Stromal cell of bone marrow (primary cell): ENCODE measurements around the gene PRIMA1.
"Not testable (repeated sequence)": the region's sequence is repeated elsewhere in the genome, so short reads cannot be mapped to it uniquely, and the experiment has no call there.

ENCODE experiments used
- DNase-seq: peaks from one replicate; pipeline ENCODE4 v3.0.0-alpha.2; 2012; ENCODE audit warnings: low read depth

Gene PRIMA1

DNA sequence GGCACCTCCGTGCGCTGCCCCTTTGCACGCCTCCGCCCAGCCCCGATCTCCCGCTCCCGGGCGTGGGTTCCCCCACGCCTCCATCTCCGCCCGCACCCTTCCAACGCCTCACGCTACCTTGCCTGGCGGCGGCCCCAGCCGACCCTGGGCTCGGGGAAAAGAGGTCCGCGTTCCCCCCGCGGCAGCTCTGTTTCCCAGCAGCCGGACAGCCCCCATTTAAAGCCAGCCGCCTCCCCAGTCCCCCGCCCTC, at the start of gene PRIMA1:
TSS of gene PRIMA1 (minus strand) at position 193 of the 250 bp plus-strand sequence. CDS start 767 bp downstream, outside the sequence.
- no peak for DNase-seq

- no peak for DNase-seq
Observed at GRCh38 chr14:93834699-93835371, 46.5 kb upstream of the PRIMA1 start.

- DNase-seq, result no peak
Observed at GRCh38 chr14:93832665-93833064, 44.4 kb upstream of the PRIMA1 start.

- no peak for DNase-seq
Observed at GRCh38 chr14:93832081-93832480, 43.8 kb upstream of the PRIMA1 start.

- DNase-seq, result no peak
Observed at GRCh38 chr14:93830753-93831461, 42.6 kb upstream of the PRIMA1 start.

GRCh38 chr14:93829839-93830481, 41.7 kb upstream of the PRIMA1 start:
- no peak for DNase-seq

GRCh38 chr14:93825235-93825553, 36.9 kb upstream of the PRIMA1 start:
- no peak for DNase-seq

- no peak for DNase-seq
Observed at GRCh38 chr14:93824518-93825234, 36.4 kb upstream of the PRIMA1 start.

- no peak for DNase-seq
Observed at GRCh38 chr14:93824076-93824475, 35.8 kb upstream of the PRIMA1 start.

- DNase-seq, result no peak
Observed at GRCh38 chr14:93821051-93821450, 32.8 kb upstream of the PRIMA1 start.

DNA sequence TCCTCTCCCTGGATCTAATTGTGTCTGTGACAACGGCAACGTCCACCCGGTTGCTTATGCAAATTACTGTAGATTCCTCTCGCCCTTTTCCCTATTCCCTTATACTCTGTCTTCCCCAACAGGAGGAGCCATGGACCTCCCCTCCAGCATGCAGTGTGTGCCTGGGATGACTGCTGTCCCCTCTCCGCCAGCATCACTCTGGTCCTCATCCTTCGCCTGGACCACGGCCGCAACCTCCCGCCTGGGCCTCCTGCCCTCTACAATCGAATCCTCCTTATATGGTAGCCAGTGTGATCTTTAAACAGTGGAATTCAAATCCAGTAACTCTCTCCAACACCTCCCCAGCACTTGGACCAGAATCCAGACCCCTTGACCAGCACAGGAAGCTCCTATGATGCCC, 30.6 kb upstream of the PRIMA1 start:
- DNase-seq, result no peak

GRCh38 chr14:93811676-93812075, 23.4 kb upstream of the PRIMA1 start:
- DNase-seq, result no peak

DNA sequence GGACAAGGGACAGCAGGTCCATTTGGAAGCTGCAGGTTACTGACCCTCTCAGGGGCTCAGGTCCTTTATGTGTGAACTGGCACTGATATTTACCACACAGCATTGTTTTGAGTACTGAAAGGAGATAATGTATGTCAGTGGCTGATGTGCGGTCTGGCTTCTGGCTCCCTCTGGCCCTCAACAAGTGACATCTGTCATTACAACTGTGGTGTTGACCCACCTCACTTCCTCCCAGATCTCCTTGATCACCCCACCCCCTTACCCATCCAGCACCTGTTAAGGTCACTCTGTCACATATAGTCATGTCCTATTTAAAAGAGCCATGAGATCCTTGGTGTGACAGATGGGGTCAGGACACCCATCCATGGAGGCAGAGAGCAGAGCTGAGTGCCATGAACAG, 22.7 kb upstream of the PRIMA1 start:
- no peak for DNase-seq

DNA sequence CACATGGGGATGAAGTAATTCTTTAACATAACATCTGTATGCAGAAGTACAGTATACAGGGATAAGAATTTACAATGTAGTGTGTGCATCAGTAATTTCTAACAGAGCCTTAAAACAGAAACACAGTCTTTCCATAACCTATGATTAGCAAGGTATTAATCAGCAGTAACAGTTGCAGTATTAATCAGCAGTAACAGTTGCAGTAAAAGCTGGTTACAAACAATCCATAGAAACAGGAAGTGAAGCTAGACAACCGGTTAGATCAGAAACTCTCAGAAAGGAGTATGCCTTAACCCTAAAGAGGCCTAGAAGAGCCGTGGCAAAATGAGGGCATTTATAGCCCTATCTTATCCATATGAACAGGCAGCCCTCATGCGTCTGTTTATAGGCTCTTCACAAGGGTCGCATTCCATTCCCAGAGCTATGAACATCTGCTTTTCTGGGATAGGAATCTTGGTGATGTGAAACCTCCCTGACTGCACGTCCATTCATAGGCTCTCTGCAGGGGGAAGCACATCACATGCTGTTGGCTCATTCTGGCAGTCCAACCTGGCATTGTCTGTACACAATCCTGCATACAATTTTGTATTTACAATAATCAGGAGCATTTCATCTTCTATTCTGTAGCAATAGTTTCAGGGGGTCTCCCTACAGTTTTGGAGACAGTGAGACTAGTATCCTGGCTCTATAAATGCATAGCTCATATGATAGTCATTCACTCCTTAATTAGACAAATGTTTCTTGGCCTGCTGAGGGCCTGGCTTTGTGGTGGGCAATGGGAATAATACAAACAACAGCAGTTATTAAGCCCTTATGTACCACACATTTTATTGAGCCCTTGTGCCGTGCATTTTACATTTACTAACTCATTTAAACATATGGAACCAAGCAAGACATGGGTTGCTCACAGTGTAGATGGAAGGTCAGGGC, 21.5 kb upstream of the PRIMA1 start:
- DNase-seq, result not testable (repeated sequence)

GRCh38 chr14:93804654-93805053, 16.4 kb upstream of the PRIMA1 start:
- no peak for DNase-seq

DNA sequence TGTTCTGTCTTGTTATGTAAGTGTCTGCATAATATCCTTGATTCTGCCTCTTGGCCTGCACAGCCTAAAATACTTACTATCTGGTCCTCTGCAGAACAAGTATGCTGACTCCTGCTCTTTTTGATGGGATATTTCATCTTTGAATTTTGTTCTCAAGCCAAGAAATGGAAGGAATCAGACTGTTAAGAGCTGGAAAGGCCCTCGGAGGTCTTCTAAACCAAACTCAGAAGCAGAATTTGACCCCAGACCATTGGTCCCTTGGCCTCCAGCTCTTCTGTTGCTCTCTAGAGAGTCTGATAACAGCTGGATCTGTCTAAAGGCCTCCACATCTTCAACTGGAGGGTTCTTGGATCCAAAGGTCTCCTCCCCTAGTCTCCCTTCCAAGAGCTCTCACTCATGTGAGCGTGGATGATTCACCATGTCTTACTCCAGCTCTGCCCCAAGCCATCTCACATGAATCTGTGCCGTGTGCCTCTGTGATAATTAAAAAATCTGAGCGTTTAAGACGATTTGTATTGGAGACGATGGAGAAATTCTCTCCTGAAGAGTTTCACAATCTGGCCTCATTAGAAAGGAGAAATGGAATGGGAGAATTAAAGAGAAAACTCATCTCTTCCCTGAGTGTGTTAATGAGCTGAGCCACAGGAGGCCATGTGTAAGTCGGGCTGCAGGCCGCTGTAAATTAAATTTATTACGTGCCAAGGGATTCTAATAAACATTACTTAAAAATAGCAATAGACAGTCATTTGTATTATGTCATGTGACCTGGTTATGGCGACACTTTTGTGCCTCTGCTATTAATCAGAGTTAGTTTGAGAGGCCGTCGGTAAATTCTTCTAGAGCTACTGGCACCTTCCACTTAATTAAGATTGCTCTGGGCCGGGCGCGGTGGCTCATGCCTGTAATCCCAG, 15.4 kb upstream of the PRIMA1 start:
- no peak for DNase-seq

GRCh38 chr14:93799989-93800921, 12.0 kb upstream of the PRIMA1 start:
- no peak for DNase-seq

DNA sequence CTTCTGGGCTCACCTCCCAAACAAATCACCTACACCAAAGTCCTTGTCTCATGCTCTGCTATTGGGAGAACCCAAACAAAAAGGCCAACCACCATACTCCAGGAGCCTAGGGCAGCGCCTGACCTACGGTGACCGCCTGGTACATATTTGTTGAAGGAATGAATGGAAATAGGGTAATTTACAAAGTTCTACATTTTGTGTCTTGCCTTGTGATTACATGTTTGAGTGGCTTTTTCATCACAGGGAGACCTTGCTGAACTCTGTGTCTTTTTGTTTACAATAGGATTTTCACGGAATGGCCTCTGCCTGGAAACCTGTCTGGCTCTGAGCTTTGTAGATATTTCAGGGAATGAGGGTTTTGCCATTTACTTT, 11.3 kb upstream of the PRIMA1 start:
- no peak for DNase-seq

DNA sequence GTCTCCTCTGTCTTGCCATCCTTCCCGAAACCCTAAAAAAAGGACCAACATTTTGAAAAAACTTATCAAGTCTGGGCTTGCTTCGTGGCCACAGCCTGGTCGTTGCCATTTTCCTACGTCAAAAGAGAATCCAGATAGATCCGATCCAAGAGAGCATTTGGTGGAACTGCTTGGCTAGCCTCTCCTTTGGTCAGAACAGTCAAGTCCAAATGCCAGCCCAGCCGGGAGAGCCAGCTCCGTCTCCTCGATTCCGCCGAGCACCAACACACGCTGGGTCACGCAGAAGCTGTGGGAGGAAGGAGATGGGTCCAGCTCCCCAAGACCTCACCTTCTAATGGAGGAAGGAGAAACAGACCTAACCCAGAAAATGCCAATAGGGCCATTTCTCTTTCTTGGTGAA, 9.3 kb upstream of the PRIMA1 start:
- no peak for DNase-seq

DNA sequence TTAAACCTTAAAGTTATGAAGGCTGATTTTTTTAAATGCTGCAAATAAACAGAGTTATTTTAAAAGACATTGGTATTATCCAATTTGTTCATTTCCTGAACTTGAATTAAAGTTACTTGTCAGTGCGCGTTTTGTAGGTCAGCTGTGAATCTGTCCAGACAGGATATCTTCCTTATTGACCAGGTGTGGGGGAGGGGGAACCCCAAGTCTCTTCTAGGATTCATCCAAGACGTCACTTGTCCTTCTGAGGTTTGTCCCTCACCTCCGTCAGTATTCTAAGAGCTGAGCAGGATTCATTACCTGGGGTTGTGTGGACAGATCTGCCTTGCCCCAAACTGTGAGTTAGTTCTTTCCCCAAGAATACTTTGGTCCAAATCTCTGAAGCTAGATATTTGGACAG, 8.8 kb upstream of the PRIMA1 start:
- DNase-seq, result no peak
